GM12801 (cell line): ENCODE results near the gene TMEM94.

ENCODE experiments used
- TF ChIP-seq, protein P1 (sequence below): IDR thresholded peaks from one replicate; pipeline ENCODE4 v1.5.1; 2011; ENCODE audit warnings: control low read depth; ENCODE audit not compliant: insufficient read length; ENCODE audit errors: extremely low read depth

Gene TMEM94

DNA sequence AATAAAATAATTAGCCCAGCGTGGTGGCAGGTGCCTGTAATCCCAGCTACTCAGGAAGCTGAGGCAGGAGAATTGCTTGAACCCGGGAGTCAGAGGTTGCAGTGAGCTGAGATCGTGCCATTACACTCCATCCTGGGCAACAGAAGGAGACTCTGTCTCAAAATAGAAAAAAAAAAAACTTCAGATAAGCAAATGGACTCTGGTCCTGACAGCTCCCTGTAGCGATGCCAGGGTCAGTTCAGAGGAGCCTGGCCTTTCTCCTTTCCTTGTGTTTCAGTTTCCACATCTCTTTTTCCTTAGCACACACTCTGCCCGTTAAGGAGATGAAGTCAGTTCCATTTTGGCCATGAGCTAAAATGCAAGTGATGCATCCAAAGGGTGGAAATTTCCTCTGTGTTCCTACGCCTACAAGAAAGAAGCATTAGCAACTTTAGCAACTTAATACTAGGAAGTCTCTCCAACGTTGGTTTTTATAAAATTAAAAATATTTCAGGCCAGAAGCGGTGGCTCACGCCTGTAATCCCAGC is 39.3 kb upstream of the TMEM94 start:
- TF ChIP-seq, protein P1, sequence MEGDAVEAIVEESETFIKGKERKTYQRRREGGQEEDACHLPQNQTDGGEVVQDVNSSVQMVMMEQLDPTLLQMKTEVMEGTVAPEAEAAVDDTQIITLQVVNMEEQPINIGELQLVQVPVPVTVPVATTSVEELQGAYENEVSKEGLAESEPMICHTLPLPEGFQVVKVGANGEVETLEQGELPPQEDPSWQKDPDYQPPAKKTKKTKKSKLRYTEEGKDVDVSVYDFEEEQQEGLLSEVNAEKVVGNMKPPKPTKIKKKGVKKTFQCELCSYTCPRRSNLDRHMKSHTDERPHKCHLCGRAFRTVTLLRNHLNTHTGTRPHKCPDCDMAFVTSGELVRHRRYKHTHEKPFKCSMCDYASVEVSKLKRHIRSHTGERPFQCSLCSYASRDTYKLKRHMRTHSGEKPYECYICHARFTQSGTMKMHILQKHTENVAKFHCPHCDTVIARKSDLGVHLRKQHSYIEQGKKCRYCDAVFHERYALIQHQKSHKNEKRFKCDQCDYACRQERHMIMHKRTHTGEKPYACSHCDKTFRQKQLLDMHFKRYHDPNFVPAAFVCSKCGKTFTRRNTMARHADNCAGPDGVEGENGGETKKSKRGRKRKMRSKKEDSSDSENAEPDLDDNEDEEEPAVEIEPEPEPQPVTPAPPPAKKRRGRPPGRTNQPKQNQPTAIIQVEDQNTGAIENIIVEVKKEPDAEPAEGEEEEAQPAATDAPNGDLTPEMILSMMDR, result no peak

DNA sequence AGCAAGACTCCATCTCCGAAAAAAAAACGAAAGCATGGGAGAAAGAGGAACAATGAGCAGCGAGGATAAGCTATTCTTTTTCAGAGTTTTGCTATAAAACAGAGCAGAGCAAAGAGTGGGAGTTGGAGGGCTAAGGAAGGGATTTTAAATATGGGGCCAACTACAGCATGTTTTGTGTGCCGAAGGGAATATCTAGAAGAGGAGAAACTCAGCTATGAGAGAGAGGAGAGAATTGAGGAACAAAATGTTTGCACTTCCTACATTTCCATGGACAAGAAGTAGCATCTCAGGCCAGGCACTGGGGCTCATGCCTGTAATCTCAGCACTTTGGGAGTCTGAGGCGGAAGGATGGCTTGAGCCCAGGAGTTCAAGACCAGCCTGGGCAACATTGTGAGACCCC is 37.9 kb upstream of the TMEM94 start:
- TF ChIP-seq, protein P1, result no peak

DNA sequence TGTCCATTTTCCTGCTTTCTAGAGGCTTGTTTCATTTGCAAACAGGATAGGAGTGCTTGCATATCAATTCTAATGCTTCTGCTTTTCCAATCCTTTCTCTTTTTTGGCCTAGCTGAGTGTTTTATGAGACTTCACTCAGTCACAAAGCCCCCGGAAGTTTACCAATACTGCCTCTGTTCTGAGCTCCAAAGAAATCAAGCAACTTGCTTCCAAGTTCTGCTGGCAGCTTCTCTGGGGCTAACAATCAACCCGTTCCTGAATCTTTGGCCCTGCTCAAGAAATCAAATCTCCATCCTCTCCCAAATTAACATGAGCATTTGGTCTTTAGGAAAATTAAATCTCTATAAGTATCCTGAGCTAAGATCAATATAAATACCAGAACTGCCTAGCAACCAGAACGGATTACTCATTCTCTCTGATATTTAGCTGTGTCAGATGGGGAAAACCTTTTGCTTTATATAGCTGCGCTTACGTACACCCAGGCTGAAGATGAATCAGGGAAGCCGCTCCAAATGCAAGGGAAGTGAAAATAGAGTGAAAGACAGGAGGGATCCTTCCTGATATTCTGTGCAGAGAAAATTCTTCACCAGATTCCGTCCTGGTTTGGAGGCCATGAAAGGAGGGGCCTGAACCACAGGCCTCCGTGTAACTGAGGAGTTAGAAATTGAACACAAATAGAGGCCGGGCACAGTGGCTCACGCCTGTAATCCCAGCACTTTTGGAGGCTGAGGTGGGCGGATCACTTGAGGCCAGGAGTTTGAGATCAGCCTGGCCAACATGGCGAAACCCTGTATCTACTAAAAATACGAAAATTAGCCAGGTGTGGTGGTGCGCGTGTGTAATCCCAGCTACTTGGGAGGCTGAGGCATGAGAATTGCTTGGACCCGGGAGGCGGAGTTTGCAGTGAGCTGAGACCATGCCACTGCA is 27.6 kb upstream of the TMEM94 start:
- TF ChIP-seq, protein P1, result no peak

DNA sequence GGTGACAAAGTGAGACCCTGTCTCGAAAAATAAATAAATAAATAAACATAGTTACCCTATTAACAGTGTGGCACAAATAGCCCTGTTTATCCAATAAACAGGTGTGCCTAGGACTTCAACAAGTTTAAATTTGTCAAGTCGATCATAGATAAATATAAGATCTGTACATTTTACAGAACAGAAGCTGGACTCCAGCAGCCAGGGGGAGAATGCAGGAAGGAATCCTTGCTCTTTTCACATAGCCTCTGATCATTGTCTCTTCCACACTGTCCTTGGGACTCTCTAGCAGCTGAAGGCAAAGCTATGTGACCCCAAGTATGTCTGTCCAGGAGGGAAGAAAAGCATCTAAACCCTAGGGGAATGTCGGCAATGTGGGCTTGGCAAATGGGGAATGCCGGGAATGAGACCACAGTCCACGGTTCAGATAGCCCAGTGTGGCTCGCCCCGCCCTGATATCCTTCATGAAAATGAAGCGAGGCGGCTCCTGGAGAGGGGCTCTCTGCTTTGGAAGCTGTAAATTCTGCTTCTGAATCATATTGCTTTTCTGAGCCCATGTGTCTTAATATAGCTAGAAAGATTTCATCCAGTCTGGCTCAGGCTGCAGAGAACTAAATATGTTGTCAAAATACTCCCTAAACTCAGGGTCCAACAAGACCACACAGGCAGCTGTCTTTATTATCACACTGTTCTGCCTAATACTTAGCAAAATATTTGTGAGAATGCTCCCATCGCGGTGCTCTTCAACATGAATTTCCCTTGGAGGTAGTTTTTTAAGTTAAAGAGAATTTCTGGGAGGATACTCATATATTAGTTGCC is 26.1 kb upstream of the TMEM94 start:
- TF ChIP-seq, protein P1, result no peak

DNA sequence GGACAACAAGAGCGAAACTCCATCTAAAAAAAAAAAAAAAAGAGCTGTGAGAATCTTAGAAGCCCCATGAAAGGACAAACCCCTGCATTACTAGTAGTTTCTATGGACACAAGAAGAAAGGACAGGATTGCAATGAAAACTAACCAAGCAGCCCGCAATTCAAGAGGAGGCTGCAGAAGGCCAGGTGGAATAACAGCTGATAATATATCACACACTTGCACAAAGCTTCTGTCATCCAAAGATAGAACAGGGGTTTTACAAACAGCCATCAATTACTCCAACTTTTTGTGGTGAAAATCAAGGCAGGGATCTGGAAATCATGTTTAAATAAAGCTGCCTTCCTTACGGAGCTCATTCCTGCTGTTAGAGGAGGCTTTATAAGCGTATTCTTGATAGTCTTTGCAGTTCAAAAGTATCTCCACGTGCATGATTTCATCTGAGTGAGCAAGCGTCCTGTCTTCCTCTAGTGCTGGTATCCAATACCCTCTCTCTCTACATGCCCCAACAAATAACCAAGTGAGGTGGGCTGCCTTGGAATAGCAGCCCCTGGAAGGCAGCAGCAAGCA is 23.1 kb upstream of the TMEM94 start:
- TF ChIP-seq, protein P1, result no peak

DNA sequence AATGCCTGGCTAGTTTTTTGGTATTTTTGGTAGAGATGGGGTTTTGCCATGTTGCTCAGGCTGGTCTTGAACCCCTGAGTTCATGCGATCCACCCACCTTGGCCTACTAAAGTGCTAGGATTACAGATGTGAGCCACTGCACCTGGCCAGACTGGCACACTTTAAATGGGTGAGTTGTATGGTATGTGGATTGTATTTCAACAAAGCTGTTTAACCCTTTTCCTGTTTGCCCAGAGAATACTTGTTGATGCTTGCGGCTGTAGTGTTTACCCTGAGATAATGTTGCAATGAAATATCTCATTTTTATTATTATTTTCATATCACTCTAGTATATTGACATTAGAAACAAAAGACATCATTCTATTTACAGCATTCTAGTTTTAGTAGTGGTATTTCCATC is 17.1 kb upstream of the TMEM94 start:
- TF ChIP-seq, protein P1, result no peak
